GM21367 (cell line): ENCODE measurements around the gene TENM4.
"Not testable (repeated sequence)": the region's sequence is repeated elsewhere in the genome, so short reads cannot be mapped to it uniquely, and the experiment has no call there.

Experiments
- ATAC-seq: cut with Tn5 transposase; IDR thresholded peaks from one replicate; pipeline ENCODE4 v1.9.1; 2021; ENCODE audit not compliant: unreplicated experiment

TENM4 gene

DNA sequence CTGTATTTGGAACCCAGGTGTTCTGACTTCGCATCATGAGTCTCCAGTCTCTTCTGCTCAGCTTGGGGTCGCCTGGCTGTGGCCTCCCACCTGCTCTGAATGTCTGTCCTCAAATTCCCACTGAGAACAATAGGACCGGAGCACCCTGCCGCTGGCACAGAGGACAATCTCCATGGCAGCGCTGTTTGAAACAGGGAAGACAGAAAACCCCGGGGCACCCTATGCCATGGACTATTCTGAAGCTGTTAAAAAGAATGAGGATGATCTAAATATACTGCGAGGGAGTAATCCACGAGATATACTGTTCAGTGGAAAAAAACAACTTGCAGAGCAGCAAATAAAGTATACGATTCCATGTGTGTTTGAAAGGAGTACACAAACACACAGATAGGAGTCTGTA, 450.6 kb downstream of the TENM4 start:
- ATAC-seq = no peak

DNA sequence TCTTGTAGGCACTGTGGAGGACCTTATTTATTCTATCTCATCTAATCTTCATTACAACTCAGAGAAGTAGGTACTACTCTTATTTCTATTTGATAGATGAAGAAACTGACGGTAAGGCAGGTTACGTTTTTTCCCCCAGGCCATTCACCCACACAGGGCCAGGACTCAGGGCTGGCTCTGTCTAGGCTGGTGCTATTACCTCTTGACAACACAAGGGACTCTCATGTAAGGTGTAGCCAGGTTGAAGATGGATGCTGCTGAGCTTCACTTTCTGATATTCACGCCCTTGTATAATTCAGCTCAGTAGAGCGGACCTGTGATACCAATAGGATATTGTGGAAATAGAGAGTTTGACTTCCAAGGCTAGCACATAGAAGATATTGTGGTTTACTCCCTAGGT, 453.1 kb downstream of the TENM4 start:
- no peak for ATAC-seq

DNA sequence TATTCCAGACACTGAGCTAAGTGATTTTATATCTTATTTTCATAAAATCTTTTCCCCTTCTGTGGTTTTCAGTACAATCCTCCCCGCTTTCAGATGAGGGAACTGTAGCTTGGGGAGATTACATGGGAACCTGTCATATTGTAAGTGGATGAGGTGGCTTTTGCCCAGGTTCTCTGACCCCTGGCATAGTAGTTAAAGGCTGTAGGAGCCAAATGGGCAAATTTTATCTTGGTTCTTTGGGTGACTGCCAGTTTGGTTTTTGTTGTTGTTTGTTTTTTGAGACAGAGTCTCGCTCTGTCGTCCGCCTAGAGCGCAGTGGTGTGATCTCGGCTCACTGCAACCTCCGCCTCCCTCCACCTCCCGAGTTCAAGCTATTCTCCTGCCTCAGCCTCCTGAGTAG, 454.5 kb downstream of the TENM4 start:
- no peak for ATAC-seq

- no peak for ATAC-seq
Measured at GRCh38 chr11:78985663-78986062, 455.2 kb downstream of the TENM4 start.

GRCh38 chr11:78982473-78982872, 458.4 kb downstream of the TENM4 start:
- no peak for ATAC-seq

DNA sequence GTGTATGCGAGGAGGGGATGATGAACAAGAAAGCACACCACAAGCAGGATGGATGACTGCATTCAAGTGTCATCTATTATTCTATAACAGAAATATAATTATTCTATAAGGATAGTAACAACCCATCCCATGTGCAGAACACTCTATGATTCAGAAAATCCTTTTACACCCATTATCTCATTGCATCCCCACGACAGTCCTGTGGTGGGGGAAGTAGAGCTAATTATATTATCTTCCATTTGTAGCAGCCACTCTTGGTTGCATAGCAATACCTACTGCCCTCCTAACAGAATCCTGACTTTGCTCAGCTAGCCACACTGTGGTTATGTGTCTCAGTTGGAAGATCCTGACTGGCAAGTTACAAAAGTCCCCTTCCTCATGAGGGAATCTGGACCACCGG, 459.7 kb downstream of the TENM4 start:
- ATAC-seq = no peak

DNA sequence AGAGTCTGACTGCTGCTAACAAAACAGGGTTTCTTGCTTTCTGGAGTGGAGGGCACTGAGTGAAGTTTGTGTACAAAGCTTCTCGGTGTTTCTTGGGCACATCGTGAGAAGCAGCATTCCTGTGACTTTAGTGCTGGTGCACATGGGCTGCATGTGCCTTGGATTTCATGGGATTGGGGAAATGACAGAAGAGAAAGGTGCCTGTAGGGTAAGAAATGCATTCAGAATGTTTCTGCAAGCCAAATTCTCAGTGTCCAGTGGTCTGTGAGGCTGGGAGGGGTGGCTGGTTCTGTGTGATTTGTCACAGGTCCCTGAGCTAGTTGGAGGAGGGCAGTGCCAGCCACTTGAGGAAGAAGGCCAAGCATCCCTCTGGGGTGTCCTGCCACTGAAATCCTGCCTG, 462.0 kb downstream of the TENM4 start:
- no peak for ATAC-seq

GRCh38 chr11:78977848-78978247, 463.0 kb downstream of the TENM4 start:
- not testable (repeated sequence) for ATAC-seq

DNA sequence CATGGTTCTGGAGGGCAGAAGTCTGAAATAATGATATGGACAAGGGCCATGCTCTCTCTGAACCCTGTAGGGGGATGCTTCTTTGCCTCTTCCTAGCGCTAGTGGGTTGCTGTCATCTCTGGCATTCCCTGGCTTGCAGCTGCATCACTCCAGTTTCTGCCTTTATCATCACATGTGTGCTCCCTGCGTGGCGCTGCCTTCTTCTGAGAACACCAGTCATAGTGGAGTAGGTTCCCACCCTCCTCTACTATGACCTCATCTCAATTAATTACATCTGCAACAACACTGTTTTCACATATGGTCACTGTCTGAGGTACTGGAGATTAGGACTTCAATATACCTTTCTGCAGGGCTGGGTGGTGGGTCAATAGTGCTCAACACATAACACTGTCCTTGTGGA, 463.8 kb downstream of the TENM4 start:
- no peak for ATAC-seq

GRCh38 chr11:78975081-78975480, 465.7 kb downstream of the TENM4 start:
- ATAC-seq = no peak

DNA sequence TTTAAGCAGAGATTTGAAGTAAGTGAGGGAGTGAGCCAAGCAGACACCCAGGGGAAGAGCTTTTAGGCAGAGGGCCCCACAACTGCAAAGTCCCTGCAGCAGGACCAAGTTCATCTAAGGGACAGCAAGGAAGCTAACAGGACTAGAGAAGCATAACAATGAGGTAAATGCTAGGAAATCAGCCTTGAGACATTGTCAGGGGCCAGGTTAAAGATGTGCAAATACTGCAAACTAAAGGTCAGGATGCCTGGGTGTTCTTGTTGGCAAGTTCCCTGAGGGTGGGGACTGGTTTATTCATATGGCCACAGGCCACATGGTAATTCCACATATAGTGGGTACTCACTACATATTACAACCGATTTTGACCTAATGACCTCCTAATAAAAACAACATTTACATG, 467.0 kb downstream of the TENM4 start:
- no peak for ATAC-seq

- ATAC-seq = no peak
Measured at GRCh38 chr11:78972590-78972989, 468.2 kb downstream of the TENM4 start.

- ATAC-seq = no peak
Measured at GRCh38 chr11:78972177-78972576, 468.7 kb downstream of the TENM4 start.

- no peak for ATAC-seq
Measured at GRCh38 chr11:78967811-78968210, 473.0 kb downstream of the TENM4 start.

DNA sequence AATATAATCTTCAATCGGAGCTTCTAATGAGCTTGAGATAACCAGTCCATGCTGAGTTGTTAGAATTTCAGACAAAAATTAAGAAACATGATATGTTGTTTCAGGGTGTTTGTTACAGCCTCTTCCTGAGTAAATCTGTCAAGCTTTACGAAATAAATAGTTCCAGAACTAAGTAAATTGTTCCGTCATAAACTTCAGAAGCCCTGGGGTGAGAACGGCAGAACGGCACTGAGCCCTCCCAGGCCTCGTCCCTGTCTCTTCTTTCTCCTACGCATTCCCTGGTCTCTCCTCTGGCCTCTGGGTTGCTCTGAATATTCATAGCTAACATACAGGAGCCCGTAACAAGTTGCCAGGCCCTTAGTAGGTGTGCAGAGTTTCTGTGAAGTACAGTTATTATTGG, 475.4 kb downstream of the TENM4 start:
- ATAC-seq = no peak

DNA sequence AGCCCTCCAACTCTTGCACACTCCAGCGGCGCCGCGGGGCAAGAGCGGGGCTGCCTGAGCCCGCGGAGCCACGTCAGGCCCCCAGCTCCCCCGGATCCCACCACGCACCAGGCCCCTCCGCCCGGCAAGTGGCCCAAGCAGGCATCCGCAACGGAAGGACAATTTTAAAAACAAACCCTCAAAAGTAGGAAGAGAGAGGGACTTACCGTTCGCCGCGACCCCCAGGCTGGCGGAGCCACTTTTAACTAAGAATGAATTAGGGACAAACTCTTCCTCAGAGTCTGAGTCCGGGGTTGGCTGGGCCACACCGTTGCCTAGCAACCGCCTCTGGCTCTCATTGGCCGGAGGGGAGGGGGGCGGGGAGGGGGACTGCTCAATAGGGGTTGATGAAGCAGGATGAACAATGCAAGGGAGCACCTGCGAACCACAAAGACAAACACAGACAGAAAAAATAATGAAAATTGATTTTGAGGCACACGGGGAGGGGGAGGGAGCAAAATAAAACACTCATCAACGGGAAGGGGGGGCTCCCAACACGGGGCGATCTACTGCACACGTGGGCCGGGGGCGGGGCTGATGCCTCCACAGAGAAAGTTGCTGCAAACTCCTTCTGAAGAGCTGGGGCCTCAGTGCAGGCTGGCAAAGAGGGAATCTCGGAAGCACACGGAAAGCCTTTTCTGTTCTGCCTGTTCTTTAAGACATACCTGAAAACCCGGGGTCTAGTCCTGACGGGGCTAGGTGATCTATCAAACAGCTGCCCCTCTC, 478.7 kb downstream of the TENM4 start:
- no peak for ATAC-seq

- ATAC-seq = no peak
Measured at GRCh38 chr11:78961247-78961646, 479.6 kb downstream of the TENM4 start.

DNA sequence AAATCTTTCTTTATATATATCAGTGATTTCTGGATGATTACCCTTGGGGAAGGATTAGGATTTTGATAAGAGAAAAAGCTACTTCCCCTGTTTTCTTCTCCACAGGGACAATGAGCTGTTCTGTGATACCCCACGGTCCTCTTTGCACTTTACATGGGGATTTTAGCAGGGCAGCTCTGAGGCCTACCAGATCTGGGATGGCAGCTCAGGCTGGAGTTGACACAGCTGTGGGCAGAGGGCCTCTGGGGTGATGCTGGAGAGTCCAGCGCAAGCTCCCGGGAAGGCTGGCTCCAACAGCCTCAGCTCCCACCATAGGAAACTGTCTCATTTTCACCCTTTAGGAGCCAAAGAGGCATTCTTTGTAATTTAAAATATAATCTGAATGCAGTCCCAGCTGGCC, 482.4 kb downstream of the TENM4 start:
- ATAC-seq = no peak

- no peak for ATAC-seq
Measured at GRCh38 chr11:78957476-78958245, 483.2 kb downstream of the TENM4 start.

GRCh38 chr11:78954696-78955095, 486.1 kb downstream of the TENM4 start:
- no peak for ATAC-seq

- ATAC-seq = no peak
Measured at GRCh38 chr11:78954261-78954660, 486.6 kb downstream of the TENM4 start.

DNA sequence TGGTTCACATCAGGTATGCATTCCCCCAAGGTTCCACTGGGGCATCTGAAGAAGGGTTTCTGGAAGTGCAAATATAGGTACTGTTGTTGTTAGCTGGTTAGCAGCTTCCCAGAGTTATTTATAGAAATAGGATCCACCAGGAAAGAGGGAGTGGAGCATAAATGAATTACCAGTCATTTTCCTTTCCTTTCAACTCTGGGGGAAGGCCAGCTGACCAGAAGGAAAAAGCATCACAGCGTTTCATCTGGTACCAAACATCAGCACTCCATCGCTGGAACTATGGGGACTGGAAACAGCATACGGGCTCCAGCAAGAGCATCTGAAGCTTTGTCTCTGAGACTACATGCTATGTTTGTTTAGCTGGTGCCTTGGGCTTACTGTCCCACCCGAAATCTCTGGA, 487.9 kb downstream of the TENM4 start:
- ATAC-seq = no peak

DNA sequence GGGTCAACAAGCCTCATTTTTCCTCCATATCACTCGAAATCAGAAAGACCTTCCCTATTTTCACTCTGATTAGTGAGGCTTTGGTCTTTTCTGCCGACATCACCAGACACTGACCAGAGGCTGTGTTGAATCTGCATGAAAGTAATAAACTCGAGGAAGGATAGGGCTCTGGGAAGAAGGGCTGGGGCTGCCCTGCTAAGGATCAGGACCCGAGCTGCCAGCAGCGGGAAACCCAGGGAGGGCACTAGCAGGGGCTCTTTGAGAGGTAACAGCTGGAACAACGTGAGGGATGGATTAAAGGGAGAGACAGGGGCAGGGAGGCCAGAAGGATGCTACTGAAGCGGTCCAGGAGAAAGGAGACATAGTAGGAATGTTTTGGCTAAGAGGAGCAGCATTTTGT, 488.7 kb downstream of the TENM4 start:
- ATAC-seq = no peak
